Measurements from ENCODE around the gene ACACB. TPM values are rescaled to one million over a fixed set of nuclear protein-coding genes. Genes with fewer than 3 reads are reported as not detected.

Gene ACACB
- total RNA-seq, 3 donors from 2014 or later (not counting 1 experiment from before 2014, with no cell fraction given) = 4.1 to 14.3 (median 8.4) TPM

DNA sequence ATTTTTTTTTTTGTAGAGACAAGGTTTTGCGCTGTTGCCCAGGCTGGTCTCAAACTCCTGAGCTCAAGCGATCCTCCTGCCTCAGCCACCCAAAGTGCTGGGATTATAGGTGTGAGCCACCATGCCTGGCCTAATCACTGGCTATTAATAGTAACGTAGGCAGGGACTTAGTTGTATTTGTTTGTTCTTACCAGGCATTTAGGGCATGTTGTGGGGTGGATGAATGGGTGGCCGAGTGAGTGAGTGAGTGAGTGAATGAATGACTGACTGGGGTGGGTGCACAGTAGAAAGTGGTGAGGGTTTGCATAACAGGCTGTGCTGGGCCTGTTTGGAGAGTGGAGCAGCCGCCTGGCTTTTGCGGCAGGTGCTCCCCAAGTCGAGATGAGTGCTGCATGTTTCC lies 105.7 kb downstream of the ACACB start:
- Mint-ChIP-seq H3K27me3 (ENCODE audit: low read depth in 2 of 2) (no peaks in the 10 kb centered on the region), H3K4me1 (no peaks in the 10 kb centered on the region), H3K4me3 (no peak overlapping the region), H3K27ac (no peak overlapping the region), H3K9me3 (no peaks in the 10 kb centered on the region), H3K36me3 (no peaks in the 10 kb centered on the region)
- H3K27me3 ChIP-seq (ENCODE audit: control insufficient read depth, insufficient read depth, low read length) = no peaks in the 10 kb centered on the region
- no peak overlapping the region for H3K27ac ChIP-seq (ENCODE audit: low read length)
- no peaks in the 10 kb centered on the region for H3K36me3 ChIP-seq (ENCODE audit: control insufficient read depth, insufficient read depth, low read length)
- no peaks in the 10 kb centered on the region for H3K4me1 ChIP-seq (ENCODE audit: control insufficient read depth, insufficient read depth, low read length)
- intact Hi-C loops (cut with micrococcal nuclease) = no loop called here
- 92% methylated on average over 7 of the region's 7 CpGs for WGBS (ENCODE audit: insufficient coverage)
- no peaks in the 10 kb centered on the region for H3K9me3 ChIP-seq (ENCODE audit: control insufficient read depth, insufficient read depth, low read length)
- ATAC-seq (no peak), DNase-seq (no peak)
- TF ChIP-seq, protein P1, sequence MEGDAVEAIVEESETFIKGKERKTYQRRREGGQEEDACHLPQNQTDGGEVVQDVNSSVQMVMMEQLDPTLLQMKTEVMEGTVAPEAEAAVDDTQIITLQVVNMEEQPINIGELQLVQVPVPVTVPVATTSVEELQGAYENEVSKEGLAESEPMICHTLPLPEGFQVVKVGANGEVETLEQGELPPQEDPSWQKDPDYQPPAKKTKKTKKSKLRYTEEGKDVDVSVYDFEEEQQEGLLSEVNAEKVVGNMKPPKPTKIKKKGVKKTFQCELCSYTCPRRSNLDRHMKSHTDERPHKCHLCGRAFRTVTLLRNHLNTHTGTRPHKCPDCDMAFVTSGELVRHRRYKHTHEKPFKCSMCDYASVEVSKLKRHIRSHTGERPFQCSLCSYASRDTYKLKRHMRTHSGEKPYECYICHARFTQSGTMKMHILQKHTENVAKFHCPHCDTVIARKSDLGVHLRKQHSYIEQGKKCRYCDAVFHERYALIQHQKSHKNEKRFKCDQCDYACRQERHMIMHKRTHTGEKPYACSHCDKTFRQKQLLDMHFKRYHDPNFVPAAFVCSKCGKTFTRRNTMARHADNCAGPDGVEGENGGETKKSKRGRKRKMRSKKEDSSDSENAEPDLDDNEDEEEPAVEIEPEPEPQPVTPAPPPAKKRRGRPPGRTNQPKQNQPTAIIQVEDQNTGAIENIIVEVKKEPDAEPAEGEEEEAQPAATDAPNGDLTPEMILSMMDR (IDR thresholded peaks at IDR 0.05) = no peak
- H3K4me3 ChIP-seq (ENCODE audit: low read length) = no peak overlapping the region

DNA sequence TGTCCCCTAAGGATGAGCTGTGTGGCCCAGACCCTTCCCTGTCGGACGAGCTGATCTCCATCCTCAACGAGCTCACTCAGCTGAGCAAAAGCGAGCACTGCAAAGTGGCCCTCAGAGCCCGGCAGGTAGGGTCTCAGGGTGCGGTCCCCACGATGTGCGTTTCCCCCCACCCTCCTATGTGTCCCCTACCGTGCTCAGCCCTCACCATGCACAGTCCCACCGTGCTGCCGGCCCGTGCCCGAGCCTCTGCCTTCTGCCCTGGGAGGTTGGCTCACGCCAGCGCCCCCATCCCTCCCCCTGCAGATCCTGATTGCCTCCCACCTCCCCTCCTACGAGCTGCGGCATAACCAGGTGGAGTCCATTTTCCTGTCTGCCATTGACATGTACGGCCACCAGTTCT lies 106.1 kb downstream of the ACACB start:
- H3K36me3 ChIP-seq (ENCODE audit: control insufficient read depth, insufficient read depth, low read length) = no peaks in the 10 kb centered on the region
- WGBS (ENCODE audit: insufficient coverage) = 93% methylated on average over 18 of the region's 18 CpGs

DNA sequence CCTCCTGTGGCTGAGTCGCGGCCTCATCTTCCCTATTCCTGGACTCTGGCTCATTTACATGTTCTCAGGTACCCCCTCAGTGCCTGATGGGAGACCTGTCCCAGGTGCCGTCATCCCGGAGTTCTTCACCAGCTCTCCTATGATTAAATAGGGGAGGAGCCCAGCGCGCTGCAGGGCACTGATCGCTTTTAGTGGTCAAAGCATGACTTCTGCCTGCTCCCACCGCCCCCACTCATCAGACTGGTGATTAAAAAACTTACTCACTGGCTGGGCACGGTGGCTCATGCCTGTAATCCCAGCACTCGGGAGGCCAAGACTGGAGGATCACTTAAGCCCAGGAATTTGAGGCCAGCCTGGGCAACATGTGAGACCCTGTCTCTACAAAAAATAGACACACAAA lies 106.8 kb downstream of the ACACB start:
- Mint-ChIP-seq H3K4me3 (no peak overlapping the region), H3K27ac (no peak overlapping the region), H3K4me1 (no peaks in the 10 kb centered on the region), H3K27me3 (ENCODE audit: low read depth in 2 of 2) (no peaks in the 10 kb centered on the region), H3K9me3 (no peaks in the 10 kb centered on the region), H3K36me3 (no peaks in the 10 kb centered on the region)
- WGBS (ENCODE audit: insufficient coverage) = 94% methylated on average over 10 of the region's 10 CpGs
- no peak overlapping the region for H3K27ac ChIP-seq (ENCODE audit: low read length)
- TF ChIP-seq, protein P1 (IDR thresholded peaks at IDR 0.05) = no peak
- no peaks in the 10 kb centered on the region for H3K27me3 ChIP-seq (ENCODE audit: control insufficient read depth, insufficient read depth, low read length)
- intact Hi-C loops (cut with micrococcal nuclease) = no loop called here
- no peak overlapping the region for H3K4me3 ChIP-seq (ENCODE audit: low read length)
- no peaks in the 10 kb centered on the region for H3K36me3 ChIP-seq (ENCODE audit: control insufficient read depth, insufficient read depth, low read length)
- no peaks in the 10 kb centered on the region for H3K9me3 ChIP-seq (ENCODE audit: control insufficient read depth, insufficient read depth, low read length)
- ATAC-seq = no peak
- no peaks in the 10 kb centered on the region for H3K4me1 ChIP-seq (ENCODE audit: control insufficient read depth, insufficient read depth, low read length)
- DNase-seq = no peak

More for the DNA sequence above, 106.1 kb downstream of the ACACB start:
- H3K9me3 ChIP-seq (ENCODE audit: control insufficient read depth, insufficient read depth, low read length) = no peaks in the 10 kb centered on the region
- no peak overlapping the region for H3K4me3 ChIP-seq (ENCODE audit: low read length)
- no peaks in the 10 kb centered on the region for H3K27me3 Mint-ChIP-seq (ENCODE audit: low read depth in 2 of 2)
- intact Hi-C loops (cut with micrococcal nuclease) = no loop called here
- no peak overlapping the region for H3K27ac ChIP-seq (ENCODE audit: low read length)
- no peaks in the 10 kb centered on the region for H3K9me3 Mint-ChIP-seq
- TF ChIP-seq, protein P1 (IDR thresholded peaks at IDR 0.05) = no peak
- no peak overlapping the region for H3K4me3 Mint-ChIP-seq
- no peaks in the 10 kb centered on the region for H3K27me3 ChIP-seq (ENCODE audit: control insufficient read depth, insufficient read depth, low read length)
- H3K4me1 Mint-ChIP-seq = no peaks in the 10 kb centered on the region
- H3K27ac Mint-ChIP-seq = no peak overlapping the region
- H3K4me1 ChIP-seq (ENCODE audit: control insufficient read depth, insufficient read depth, low read length) = no peaks in the 10 kb centered on the region
- ATAC-seq = no peak
- no peak for DNase-seq
- no peaks in the 10 kb centered on the region for H3K36me3 Mint-ChIP-seq

DNA sequence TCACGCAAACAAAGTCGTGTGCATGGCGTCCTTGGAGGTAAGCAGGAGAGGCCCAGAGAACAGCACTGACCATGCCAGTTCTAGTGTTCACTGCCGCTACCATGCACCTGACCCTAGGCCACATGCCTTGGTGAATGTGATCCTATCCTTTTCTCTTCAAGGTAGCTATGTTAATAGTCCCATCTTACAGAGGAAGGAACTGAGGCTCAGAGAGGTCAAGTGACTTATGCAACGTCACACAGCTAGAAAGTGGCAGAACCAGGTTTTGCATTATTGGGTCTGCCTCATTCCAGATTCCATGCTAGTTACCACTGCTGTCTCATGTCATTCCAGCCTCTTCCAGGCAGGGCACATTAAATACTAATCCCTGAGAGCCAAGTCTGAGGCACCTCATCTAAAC lies 107.5 kb downstream of the ACACB start:
- no peaks in the 10 kb centered on the region for H3K9me3 Mint-ChIP-seq
- H3K27me3 Mint-ChIP-seq (ENCODE audit: low read depth in 2 of 2) = no peaks in the 10 kb centered on the region
- no peak overlapping the region for H3K27ac Mint-ChIP-seq
- WGBS (ENCODE audit: insufficient coverage) = 97% methylated on average over 5 of the region's 5 CpGs
- Histone ChIP-seq H3K27ac (ENCODE audit: low read length) (no peak overlapping the region), H3K4me1 (ENCODE audit: control insufficient read depth, insufficient read depth, low read length) (no peaks in the 10 kb centered on the region), H3K9me3 (ENCODE audit: control insufficient read depth, insufficient read depth, low read length) (no peaks in the 10 kb centered on the region), H3K27me3 (ENCODE audit: control insufficient read depth, insufficient read depth, low read length) (no peaks in the 10 kb centered on the region), H3K4me3 (ENCODE audit: low read length) (no peak overlapping the region), H3K36me3 (ENCODE audit: control insufficient read depth, insufficient read depth, low read length) (no peaks in the 10 kb centered on the region)
- TF ChIP-seq, protein P1 (IDR thresholded peaks at IDR 0.05) = no peak
- intact Hi-C loops (cut with micrococcal nuclease) = no loop called here
- ATAC-seq = no peak
- H3K4me1 Mint-ChIP-seq = no peaks in the 10 kb centered on the region
- H3K4me3 Mint-ChIP-seq = no peak overlapping the region
- H3K36me3 Mint-ChIP-seq = no peaks in the 10 kb centered on the region
- no peak for DNase-seq

Data from natural killer cell (primary cell).